Keratinocyte (primary cell): ENCODE measurements around the gene MED14.

ENCODE experiments used
- EZH2 ChIP-seq: IDR thresholded peaks from one replicate; pipeline ENCODE4 v1.6.1; 2012; ENCODE audit warnings: inconsistent platforms, mild to moderate bottlenecking, low read length, moderate library complexity
- TF ChIP-seq, protein P1 (sequence below), 3 experiments: IDR thresholded peaks in 1 of 3; conservative IDR thresholded peaks in 1 of 3; optimal IDR thresholded peaks in 1 of 3; 2 replicates in 2 of 3; 3 replicates in 1 of 3; pipeline versions ENCODE3 to v1.5.1; 2011; ENCODE audit warnings: low read length in 3 of 3, mild to moderate bottlenecking in 3 of 3, moderate library complexity in 2 of 3, control low read depth in 1 of 3, inconsistent platforms in 1 of 3; ENCODE audit not compliant: insufficient read depth in 2 of 3; ENCODE audit errors: extremely low read depth in 1 of 3

- TF ChIP-seq, protein P1, sequence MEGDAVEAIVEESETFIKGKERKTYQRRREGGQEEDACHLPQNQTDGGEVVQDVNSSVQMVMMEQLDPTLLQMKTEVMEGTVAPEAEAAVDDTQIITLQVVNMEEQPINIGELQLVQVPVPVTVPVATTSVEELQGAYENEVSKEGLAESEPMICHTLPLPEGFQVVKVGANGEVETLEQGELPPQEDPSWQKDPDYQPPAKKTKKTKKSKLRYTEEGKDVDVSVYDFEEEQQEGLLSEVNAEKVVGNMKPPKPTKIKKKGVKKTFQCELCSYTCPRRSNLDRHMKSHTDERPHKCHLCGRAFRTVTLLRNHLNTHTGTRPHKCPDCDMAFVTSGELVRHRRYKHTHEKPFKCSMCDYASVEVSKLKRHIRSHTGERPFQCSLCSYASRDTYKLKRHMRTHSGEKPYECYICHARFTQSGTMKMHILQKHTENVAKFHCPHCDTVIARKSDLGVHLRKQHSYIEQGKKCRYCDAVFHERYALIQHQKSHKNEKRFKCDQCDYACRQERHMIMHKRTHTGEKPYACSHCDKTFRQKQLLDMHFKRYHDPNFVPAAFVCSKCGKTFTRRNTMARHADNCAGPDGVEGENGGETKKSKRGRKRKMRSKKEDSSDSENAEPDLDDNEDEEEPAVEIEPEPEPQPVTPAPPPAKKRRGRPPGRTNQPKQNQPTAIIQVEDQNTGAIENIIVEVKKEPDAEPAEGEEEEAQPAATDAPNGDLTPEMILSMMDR (optimal IDR thresholded peaks at IDR 0.05 in 1 of 3, IDR thresholded peaks at IDR 0.05 in 1 of 3, conservative IDR thresholded peaks at IDR 0.05 in 1 of 3; ENCODE audit: extremely low read depth in 1 of 3, insufficient read depth in 2 of 3, low read length in 3 of 3) = no peak
- TF ChIP-seq EZH2 = no peak
Measured at GRCh38 chrX:40705658-40706312, 29.6 kb downstream of the MED14 start.
